ENCODE results near the gene BTRC.
"Not testable (repeated sequence)": the region's sequence is repeated elsewhere in the genome, so short reads cannot be mapped to it uniquely, and the experiment has no call there.

BTRC gene

GRCh38 chr10:101388676-101389276, 34.8 kb downstream of the BTRC start:
- no peak for DNase-seq (ENCODE audit: low read depth)

GRCh38 chr10:101389532-101389931, 35.6 kb downstream of the BTRC start:
- DNase-seq (ENCODE audit: low read depth): not testable (repeated sequence)

DNA sequence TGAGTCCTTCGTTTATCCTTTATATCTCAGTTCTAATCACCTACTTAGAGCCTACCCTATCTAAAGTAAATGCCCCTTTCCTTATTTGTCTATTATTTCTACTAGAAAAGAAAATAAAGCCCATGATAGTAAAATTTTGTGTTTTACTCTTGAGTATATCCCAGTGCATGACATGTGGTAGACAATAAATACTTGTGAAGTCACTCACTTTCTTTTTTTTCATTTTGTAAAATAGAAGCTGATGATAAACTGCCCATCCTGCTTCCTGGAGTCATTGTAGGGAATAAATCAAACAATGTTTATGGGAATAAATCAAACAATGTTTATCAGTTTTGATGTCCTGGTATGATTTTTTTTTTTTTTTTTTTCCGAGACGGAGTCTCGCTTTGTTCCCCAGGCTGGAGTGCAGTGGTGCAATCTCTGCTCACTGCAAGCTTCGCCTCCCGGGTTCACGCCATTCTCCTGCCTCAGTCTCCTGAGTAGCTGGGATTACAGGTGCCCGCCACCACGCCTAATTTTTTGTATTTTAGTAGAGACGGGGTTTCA, 36.1 kb downstream of the BTRC start:
- DNase-seq (ENCODE audit: low read depth): no peak

- no peak for DNase-seq (ENCODE audit: low read depth)
Observed at GRCh38 chr10:101393378-101393777, 39.4 kb downstream of the BTRC start.

- DNase-seq (ENCODE audit: low read depth): no peak
Observed at GRCh38 chr10:101394524-101395133, 40.7 kb downstream of the BTRC start.

- peak; percentile 8 for DNase-seq (ENCODE audit: low read depth)
Observed at GRCh38 chr10:101397140-101397539, 43.2 kb downstream of the BTRC start.

- no peak for DNase-seq (ENCODE audit: low read depth)
Observed at GRCh38 chr10:101400585-101400984, 46.6 kb downstream of the BTRC start.

DNA sequence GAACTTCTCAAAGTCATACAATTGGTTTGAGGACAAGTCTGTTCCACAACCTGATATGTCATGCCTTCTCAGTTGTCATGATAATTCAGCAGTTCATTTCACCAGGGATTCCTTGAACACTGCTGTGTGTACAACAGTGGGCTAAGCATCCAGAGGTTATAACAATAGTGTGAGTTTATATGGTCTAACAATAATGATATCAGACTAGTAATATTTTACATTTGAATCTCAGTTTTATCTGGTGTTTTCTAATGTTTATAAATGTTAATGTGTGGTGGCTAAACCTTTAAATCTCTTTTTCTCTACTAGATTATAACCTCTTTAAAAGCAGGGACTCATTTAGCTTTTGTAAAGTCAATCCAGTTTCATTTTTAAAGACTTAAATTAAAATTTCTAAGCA, 48.7 kb downstream of the BTRC start:
- DNase-seq (ENCODE audit: low read depth): no peak

DNA sequence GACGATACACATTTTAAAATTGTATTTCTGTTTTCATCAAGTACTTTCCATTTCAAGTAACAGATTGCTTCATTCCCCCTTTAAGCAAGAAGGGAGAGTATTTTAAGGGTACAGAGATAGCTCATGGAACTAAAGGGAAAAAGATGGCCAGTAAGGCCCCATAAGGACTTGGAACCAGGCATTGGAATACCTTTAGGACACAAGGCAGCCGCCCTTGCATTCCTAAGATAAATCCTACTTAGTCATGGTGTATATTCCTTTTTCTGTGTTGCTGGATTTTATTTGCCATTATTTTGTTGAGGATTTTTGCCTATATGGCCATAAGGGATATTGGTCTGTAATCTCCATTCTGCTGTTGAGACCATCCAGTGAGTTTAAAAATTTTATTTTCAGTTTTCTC, 49.2 kb downstream of the BTRC start:
- no peak for DNase-seq (ENCODE audit: low read depth)

DNA sequence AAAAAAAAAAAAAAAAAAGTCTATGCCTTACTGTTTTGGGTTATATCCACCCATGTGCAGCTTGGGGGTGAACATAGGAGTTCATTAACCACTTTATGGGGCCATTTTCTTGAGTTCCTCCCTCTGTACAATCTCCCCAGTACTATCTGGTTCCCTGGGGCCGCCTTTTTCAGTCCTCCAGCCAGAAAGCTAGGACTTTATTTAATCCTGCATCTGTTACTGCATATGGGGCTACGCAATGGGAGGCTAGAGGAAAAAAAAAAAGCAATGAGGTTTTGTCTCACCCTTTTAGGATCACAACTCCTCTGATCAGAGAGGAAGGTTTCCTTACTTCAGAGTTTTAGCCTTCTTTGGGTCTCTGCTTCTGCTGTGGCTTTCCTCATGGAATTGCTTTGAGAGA, 51.0 kb downstream of the BTRC start:
- no peak for DNase-seq (ENCODE audit: low read depth)

DNA sequence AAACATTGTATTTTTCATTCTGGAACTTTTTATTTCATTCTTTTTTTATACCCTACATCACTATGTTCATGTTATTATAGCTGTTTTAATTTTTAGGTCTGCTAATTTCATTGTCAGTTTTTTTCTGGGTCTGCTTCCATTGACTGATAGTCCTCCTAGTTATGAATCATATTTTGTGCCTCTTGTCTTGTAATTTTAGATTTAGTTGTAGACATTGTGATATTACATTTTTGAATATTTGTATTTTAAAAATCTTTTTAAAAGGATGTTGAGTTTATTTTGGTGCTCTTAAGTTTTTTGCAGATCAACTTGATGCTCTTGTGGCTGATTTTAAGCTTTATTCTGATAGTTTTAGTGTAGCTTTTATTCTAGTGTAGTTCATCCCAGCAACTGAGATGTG, 57.6 kb downstream of the BTRC start:
- DNase-seq (ENCODE audit: low read depth): no peak

- DNase-seq (ENCODE audit: low read depth): no peak
Observed at GRCh38 chr10:101414034-101414433, 60.1 kb downstream of the BTRC start.

DNA sequence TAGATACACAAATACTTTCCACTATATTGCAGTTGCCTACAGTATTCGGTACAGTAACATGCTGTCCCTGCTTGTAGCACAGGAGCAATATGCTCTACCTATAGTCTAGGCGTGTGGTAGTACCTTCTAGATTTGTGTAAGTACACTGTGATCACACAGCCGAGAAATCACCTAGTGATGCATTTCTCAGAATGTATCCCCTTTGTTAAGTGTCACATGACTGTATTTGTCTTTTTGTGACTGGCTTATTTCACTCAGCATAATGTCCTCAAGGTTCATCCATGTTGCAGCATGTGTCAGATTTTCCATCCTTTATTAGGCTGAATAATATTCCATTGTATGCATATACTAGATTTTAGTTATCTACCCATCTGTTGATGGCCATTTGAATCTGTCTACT, 61.9 kb downstream of the BTRC start:
- no peak for DNase-seq (ENCODE audit: low read depth)

- not testable (repeated sequence) for DNase-seq (ENCODE audit: low read depth)
Observed at GRCh38 chr10:101421967-101422366, 68.0 kb downstream of the BTRC start.

DNA sequence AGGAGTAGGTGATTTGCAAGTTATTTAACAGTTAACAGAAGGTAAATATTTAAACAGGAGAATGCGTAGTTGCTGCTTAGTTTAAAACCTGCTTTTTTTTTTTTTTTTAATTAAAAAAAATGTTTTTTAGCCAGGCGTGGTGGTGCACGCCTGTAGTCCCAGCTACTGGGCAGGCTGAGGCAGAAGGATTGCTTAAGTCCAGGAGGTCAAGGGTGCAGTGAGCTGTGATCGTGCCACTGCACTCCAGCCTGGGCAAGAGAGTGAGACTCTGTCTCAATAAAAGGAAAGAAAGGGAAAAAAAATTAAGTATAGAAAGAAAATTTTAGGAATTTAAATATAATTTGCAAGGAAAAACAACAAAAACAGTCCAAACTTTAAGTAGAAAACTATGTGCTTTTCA, 71.6 kb downstream of the BTRC start:
- no peak for DNase-seq (ENCODE audit: low read depth)

DNA sequence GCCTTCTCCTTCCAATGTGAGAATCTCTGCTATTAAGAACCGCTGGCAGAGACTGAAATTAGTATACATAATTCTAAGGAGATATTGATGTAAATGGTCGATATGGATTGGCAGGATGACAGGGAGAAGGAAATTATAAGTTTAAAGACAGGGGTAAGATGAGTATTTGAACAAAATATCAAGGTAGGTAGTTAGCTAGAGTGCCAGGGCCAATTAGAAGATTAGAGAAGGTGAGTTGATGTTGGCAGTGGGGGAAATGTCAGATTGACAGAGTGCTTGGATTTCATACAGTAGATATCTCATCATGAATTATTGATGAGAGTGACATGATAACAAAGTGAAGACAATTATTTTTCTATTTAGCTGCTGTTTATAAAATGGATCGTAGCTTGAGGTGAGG, 74.1 kb downstream of the BTRC start:
- no peak for DNase-seq (ENCODE audit: low read depth)

DNA sequence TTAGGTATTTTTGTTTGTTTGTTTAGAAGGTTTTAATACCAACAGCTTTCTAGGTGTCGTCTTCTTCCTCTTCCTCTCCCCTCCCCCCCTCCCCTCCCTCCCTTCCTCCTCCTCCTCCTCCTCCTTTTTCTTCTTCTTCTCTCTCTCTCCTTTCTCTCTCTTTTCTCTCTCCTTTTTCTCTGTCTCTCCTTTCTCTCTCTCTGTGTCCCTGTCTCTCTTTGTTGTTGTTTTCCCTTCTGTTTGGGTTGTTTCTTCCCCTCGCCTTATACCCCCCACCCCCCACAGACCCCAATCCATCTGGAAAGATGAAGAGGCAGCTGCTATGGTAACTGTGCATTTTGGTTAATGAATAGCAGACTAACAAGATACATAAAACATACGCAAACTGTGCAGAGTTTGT, 75.5 kb downstream of the BTRC start:
- no peak for DNase-seq (ENCODE audit: low read depth)

DNA sequence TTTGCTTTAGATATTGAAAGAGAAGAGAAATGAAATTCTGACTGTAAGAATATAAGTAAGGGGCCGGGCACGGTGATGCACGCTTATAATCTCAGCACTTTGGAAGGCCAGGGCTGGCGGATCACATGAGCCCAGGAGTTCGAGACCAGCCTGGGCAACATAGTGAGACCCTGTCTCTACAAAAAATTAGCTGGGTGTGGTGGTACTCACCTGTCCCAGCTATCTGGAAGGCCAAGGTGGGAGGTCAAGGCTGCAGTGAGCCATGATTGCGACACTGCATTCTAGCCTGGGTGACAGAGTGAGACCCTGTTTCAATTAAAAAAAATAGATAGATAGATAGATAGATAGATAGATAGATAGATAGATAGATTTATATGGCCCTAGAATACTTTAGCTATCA, 82.3 kb downstream of the BTRC start:
- DNase-seq (ENCODE audit: low read depth): no peak

GRCh38 chr10:101438881-101439391, 85.0 kb downstream of the BTRC start:
- no peak for DNase-seq (ENCODE audit: low read depth)

DNA sequence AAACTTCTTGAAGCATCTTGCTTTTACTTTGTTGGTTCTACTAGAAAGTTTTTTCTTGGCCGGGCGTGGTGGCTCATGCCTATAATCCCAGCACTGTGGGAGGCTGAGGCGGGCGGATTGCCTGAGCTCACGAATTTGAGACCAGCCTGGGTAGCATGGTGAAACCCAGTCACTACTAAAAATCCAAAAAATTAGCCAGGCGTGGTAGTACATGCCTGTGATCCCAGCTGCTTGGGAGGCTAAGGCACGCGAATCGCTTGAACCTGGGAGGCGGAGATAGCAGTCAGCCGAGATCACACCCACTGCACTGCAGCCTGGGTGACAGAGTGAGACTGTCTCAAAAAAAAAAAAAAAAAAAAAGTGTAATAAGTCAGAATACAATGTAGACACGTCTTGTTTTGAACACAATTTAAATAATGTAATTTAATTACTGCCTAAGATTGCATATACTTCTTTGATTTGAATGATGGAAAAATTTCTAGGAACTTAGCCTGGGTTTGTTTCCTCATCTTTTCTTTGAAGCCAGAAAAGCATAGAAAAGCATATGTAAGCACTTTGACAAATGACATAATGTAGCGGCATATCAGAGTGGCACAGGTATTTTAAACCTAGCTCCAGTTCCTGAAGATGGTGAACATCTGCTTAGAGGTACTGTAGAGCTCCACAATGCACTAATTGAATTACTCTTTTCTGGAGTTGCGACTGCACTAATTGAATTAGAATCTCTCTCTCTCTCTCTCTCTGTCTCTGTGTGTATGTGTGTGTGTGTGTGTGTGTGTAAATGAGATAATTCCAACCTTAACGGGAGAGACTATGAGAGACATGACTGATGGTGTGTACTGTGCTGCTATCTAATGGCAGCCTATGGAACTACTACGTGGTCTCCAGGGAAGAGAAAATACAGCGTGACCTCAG, 87.8 kb downstream of the BTRC start:
- no peak for DNase-seq (ENCODE audit: low read depth)

DNA sequence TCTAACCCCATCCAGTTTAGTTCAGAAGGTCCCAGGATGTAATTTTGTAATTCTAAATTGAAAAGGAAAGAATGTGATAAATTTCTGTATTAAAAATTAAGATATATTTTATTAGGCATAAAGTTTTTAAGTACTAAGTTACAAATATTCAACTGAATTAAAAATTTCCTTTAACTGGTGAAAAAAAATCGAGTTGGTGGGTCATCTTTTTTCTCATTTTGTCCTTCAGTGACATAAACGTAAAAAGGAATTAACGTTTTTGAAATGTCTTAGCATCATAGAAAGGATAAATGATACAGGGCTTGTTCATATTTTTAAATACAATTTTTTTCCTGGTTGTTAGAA, 88.5 kb downstream of the BTRC start:
- no peak for DNase-seq (ENCODE audit: low read depth)

DNA sequence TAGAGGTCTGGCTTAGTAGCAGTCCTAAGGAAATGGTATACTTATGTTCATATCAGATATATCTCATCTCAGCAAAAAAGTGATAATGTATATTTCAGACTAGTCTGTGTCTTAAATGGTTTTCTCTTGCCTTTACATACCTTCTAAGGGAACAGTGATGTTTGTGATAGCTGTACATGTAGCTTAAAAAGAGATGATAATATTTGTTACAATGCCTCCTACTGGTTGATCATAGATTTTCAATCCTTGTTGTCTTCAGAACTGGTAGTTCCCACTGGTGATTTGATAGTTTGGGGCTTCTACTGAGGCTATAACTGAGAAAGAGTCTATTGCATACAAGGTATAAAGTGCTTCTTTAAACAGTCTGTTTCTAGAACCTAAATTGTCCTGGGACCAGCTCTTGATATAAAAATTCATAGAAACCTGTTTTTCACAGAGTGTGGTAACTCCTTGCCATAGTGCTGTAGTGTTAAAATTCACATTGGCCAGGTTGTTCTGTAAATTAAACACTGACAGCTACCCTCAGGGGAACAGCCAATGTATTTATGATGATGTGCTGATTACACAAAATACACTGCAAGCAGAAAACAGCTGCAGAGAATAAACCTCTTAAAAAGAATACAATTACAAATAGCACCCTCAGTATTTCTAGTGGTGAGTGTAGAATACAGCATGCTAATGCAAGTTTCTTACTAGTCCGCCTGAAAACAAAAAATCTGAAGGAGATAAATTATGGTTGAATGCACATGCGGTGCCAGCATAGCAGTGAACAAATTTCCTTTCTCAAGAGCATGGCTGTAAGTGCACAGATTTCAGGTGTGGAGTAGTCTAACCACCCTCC, 90.3 kb downstream of the BTRC start:
- no peak for DNase-seq (ENCODE audit: low read depth)
